BE2C (cell line): Measurements from ENCODE around the gene MIOS.
"Not testable (repeated sequence)": the region's sequence is repeated elsewhere in the genome, so short reads cannot be mapped to it uniquely, and the experiment has no call there.

Experiments used
- DNase-seq: peaks from one replicate; pipeline ENCODE4 v3.0.0-alpha.2; 2020
- H3K27me3 ChIP-seq: fragments of 250-450 bp; sonication (Bioruptor Pico); 2 replicates; pipeline ENCODE4 v1.5.1; 2020; ENCODE audit warnings: mild to moderate bottlenecking
- H3K36me3 ChIP-seq: fragments of 250-450 bp; sonication (Bioruptor Pico); 2 replicates; pipeline ENCODE4 v1.5.1; 2020; ENCODE audit warnings: mild to moderate bottlenecking
- H3K4me1 ChIP-seq: fragments of 250-450 bp; sonication (Bioruptor Pico); 2 replicates; pipeline ENCODE4 v1.5.1; 2020
- H3K4me3 ChIP-seq: 2 replicates; pipeline ENCODE4 v1.5.1; 2011; ENCODE audit warnings: low read depth, low read length
- H3K9me3 ChIP-seq: fragments of 250-450 bp; sonication (Bioruptor Pico); 2 replicates; pipeline ENCODE4 v1.5.1; 2020
- TF ChIP-seq, protein P1 (sequence below): IDR thresholded peaks from 2 replicates; pipeline ENCODE4 v1.5.1; 2012; ENCODE audit warnings: mild to moderate bottlenecking, low read depth, low read length

The MIOS gene

DNA sequence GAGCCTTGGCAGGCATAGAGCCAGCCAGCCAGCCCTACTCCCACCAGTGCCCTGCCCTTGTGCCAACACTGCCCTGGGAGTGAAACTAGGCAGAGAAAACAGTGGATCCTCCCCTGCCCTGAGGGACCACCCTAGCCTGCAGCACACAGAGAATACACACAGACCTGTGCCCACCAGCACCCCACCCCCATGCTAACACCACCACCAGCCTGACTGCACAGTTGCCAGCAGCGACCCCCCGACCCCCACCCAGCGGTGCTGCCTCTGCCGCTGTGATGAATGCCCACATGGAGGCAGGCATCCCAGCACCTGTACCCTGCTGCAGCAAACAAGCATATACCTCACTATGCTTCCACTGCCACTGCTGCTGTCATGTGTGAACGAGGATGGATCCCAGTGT, 9.4 kb upstream of the MIOS start:
- Histone ChIP-seq H3K4me3 (no peak overlapping the region), H3K4me1 (peaks cover 7% of the 10 kb centered on the region; the same call in 1 of the 2 replicates), H3K36me3 (no peaks in the 10 kb centered on the region), H3K9me3 (0 out of 2 replicates have a peak, but pooled peaks cover 3% of the 10 kb centered on the region), H3K27me3 (no peaks in the 10 kb centered on the region)
- DNase-seq: no peak
- TF ChIP-seq, protein P1, sequence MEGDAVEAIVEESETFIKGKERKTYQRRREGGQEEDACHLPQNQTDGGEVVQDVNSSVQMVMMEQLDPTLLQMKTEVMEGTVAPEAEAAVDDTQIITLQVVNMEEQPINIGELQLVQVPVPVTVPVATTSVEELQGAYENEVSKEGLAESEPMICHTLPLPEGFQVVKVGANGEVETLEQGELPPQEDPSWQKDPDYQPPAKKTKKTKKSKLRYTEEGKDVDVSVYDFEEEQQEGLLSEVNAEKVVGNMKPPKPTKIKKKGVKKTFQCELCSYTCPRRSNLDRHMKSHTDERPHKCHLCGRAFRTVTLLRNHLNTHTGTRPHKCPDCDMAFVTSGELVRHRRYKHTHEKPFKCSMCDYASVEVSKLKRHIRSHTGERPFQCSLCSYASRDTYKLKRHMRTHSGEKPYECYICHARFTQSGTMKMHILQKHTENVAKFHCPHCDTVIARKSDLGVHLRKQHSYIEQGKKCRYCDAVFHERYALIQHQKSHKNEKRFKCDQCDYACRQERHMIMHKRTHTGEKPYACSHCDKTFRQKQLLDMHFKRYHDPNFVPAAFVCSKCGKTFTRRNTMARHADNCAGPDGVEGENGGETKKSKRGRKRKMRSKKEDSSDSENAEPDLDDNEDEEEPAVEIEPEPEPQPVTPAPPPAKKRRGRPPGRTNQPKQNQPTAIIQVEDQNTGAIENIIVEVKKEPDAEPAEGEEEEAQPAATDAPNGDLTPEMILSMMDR: no peak

DNA sequence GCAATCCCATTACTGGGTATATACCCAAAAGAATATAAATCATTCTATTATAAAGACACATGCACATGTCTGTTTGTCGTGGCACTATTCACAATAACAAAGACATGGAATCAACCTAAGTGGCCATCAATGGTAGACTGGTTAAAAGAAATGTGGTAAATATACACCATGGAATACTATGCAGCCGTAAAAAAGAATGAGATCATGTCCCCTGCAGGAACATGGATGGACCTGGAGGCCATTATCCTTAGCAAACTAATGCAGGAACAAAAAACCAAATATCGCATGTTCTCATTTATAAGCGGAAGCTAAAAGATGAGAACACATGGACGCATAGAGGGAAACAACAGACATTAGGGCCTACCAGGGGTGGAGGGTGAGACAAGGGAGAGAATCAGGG, 5.1 kb upstream of the MIOS start:
- H3K27me3 ChIP-seq, H3K4me1 ChIP-seq, H3K4me3 ChIP-seq, DNase-seq, H3K36me3 ChIP-seq, H3K9me3 ChIP-seq: not testable (repeated sequence)

- TF ChIP-seq, protein P1: no peak
- H3K36me3 ChIP-seq: no peaks in the 10 kb centered on the region
- no peak for DNase-seq
- H3K27me3 ChIP-seq: no peaks in the 10 kb centered on the region
- no peaks in the 10 kb centered on the region for H3K9me3 ChIP-seq
- H3K4me1 ChIP-seq: no peaks in the 10 kb centered on the region
- no peak overlapping the region for H3K4me3 ChIP-seq
These were observed 3.9 kb upstream of the MIOS start for GRCh38 chr7:7562736-7563135.

DNA sequence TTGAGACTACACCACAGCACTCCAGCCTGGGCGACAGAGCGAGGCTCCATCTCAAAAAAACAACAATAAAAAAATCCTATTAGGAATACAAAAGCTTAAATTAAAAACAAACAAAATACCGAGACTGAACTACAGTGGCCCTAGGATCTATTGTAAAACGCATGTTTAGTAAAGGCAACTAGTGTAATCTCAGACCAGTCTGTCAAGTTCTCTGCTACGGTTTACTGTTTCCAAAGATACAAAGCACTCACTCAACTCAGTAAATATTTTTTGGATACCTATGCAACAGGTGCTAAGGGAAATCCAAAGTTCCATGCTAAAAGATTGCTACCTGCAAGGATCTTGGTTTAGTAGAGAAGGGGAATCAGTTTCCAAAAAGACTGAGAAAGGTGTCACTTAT, 3.4 kb upstream of the MIOS start:
- no peak for DNase-seq
- Histone ChIP-seq H3K36me3 (no peaks in the 10 kb centered on the region), H3K4me1 (no peaks in the 10 kb centered on the region), H3K9me3 (no peaks in the 10 kb centered on the region), H3K4me3 (no peak overlapping the region), H3K27me3 (no peaks in the 10 kb centered on the region)
- TF ChIP-seq, protein P1: no peak

GRCh38 chr7:7563813-7564212, 2.9 kb upstream of the MIOS start:
- Histone ChIP-seq H3K27me3 (no peaks in the 10 kb centered on the region), H3K9me3 (no peaks in the 10 kb centered on the region), H3K4me3 (no peak overlapping the region), H3K36me3 (no peaks in the 10 kb centered on the region), H3K4me1 (no peaks in the 10 kb centered on the region)
- TF ChIP-seq, protein P1: no peak
- no peak for DNase-seq

DNA sequence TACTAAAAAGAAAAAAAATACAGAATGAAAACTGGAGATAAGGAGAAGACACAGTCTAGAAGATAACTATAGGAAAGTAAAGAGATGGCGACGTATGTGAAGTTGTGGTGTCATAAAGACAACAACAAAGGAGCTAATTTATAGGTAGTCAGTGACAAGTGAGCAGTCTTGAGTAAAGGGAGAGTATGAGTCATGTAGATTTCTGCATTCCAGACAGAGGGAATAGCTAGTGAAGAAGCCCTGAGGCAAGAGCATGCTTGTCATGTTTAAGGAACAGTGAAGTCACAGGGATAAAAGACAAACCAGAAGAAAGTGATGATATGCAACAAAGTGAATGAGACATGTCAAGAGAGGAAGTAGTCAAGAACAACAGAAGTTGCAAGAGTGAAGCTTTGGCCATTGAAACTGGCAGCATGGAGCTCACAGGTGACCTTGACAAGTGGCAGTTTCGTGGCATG, 2.3 kb upstream of the MIOS start:
- TF ChIP-seq, protein P1: no peak
- Histone ChIP-seq H3K27me3 (no peaks in the 10 kb centered on the region), H3K9me3 (no peaks in the 10 kb centered on the region), H3K4me1 (no peaks in the 10 kb centered on the region; the same call in 1 of the 2 replicates), H3K36me3 (peaks cover under 1% of the 10 kb centered on the region), H3K4me3 (no peak overlapping the region)
- no peak for DNase-seq
